Neural progenitor cell (in vitro differentiated cells): ENCODE data around the gene ATP10D. TPM values are rescaled to one million over a fixed set of nuclear protein-coding genes. Genes with fewer than 3 reads are reported as not detected.

ENCODE experiments used
- DNase-seq: peaks from one replicate; pipeline ENCODE4 v3.0.0-alpha.2; 2016; ENCODE audit warnings: low spot score
- H2AFZ ChIP-seq: fragments of 200-600 bp; sonication (generic); replicated peaks from 2 replicates; pipeline ENCODE4 v1.6.1; 2016; ENCODE audit warnings: antibody characterized with exemption
- H3F3A ChIP-seq: fragments of 200-600 bp; sonication (generic); 2 replicates; pipeline ENCODE4 v1.6.1; 2016; ENCODE audit warnings: antibody characterized with exemption, low read depth
- H3K27ac ChIP-seq: fragments of 200-600 bp; sonication (generic); 2 replicates; pipeline ENCODE4 v1.5.1; 2016; ENCODE audit warnings: mild to moderate bottlenecking
- H3K27me3 ChIP-seq: fragments of 200-600 bp; sonication (generic); 2 replicates; pipeline ENCODE4 v1.6.1; 2016; ENCODE audit warnings: mild to moderate bottlenecking, moderate library complexity
- H3K36me3 ChIP-seq: fragments of 200-600 bp; sonication (generic); 2 replicates; pipeline ENCODE4 v1.5.1; 2016
- H3K4me1 ChIP-seq: fragments of 200-600 bp; sonication (generic); 2 replicates; pipeline ENCODE4 v1.6.1; 2016; ENCODE audit warnings: mixed run types
- H3K4me2 ChIP-seq: fragments of 200-600 bp; sonication (generic); 2 replicates; pipeline ENCODE4 v1.6.1; 2016
- H3K4me3 ChIP-seq: fragments of 200-600 bp; sonication (generic); 2 replicates; pipeline ENCODE4 v1.5.1; 2016
- H3K79me2 ChIP-seq: fragments of 200-600 bp; sonication (generic); 2 replicates; pipeline ENCODE4 v1.6.1; 2016; ENCODE audit warnings: low read depth
- H3K9ac ChIP-seq: fragments of 200-600 bp; sonication (generic); 2 replicates; pipeline ENCODE4 v1.6.1; 2016
- H3K9me3 ChIP-seq: fragments of 200-600 bp; sonication (generic); 2 replicates; pipeline ENCODE4 v1.5.1; 2016; ENCODE audit warnings: low read depth
- H4K20me1 ChIP-seq: fragments of 200-600 bp; sonication (generic); 2 replicates; pipeline ENCODE4 v1.6.1; 2016; ENCODE audit warnings: low read depth
- H3K27ac Mint-ChIP-seq: 3 replicates; pipeline ENCODE4 v1.8.0; 2021; ENCODE audit warnings: mixed read lengths
- H3K27me3 Mint-ChIP-seq: 2 replicates; pipeline ENCODE4 v1.8.0; 2022; ENCODE audit warnings: low read depth, mild to moderate bottlenecking, inconsistent platforms, moderate library complexity, mixed read lengths; ENCODE audit not compliant: insufficient read depth
- H3K36me3 Mint-ChIP-seq: 3 replicates; pipeline ENCODE4 v1.8.0; 2021; ENCODE audit warnings: mixed read lengths
- H3K4me1 Mint-ChIP-seq: 3 replicates; pipeline ENCODE4 v1.8.0; 2021; ENCODE audit warnings: mixed read lengths
- H3K4me3 Mint-ChIP-seq: 3 replicates; pipeline ENCODE4 v1.8.0; 2021; ENCODE audit warnings: mild to moderate bottlenecking, moderate library complexity, mixed read lengths
- H3K9me3 Mint-ChIP-seq: 3 replicates; pipeline ENCODE4 v1.8.0; 2020; ENCODE audit warnings: mixed read lengths
- EZH2 ChIP-seq: fragments of 200-600 bp; sonication (generic); IDR thresholded peaks from 2 replicates; pipeline ENCODE4 v1.6.1; 2017; ENCODE audit warnings: antibody characterized with exemption, mild to moderate bottlenecking, moderate library complexity
- EZH2phosphoT487 ChIP-seq: fragments of 200-600 bp; sonication (generic); IDR thresholded peaks from 2 replicates; pipeline ENCODE4 v1.6.1; 2017; ENCODE audit warnings: antibody characterized with exemption
- total RNA-seq: library from RNA; depleted of rRNA; stranded (reverse); fragments of >200 nt; gene quantifications from 2 replicates; pipeline ENCODE4 v1.2.3, GENCODE V29; 2015; ENCODE audit warnings: low replicate concordance
- TF ChIP-seq, protein P1 (sequence below): fragments of 200-600 bp; sonication (generic); IDR thresholded peaks from 2 replicates; pipeline ENCODE4 v1.5.1; 2017; ENCODE audit warnings: antibody characterized with exemption, mild to moderate bottlenecking

The ATP10D gene
- total RNA-seq, 1 donor from 2014 or later: 8.1 TPM

DNA sequence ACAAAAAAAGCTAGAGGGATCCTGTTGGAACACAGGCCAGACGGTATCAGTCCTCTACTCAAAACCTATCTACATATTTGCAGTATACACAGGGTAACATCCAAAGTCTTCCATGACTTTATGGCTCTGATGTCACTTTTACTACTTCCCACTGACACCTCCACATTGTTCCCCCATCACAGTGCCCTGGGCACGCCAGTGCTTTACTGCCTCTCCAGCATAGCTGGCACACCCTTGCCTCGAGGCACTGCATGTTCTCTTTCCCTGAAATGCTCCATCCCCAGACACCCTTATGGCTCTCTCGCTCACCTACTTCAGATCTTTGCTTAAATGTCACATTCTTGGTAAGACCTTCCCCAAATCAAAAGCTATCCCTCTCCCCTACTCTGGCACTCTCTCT lies 6.3 kb upstream of the ATP10D start:
- Mint-ChIP-seq H3K36me3 (no peaks in the 10 kb centered on the region), H3K27me3 (no peaks in the 10 kb centered on the region), H3K9me3 (no peaks in the 10 kb centered on the region), H3K27ac (no peak overlapping the region), H3K4me1 (peaks cover 8% of the 10 kb centered on the region), H3K4me3 (no peak overlapping the region)
- Histone ChIP-seq H3K9ac (no peak overlapping the region), H3F3A (no peaks in the 10 kb centered on the region), H2AFZ (no peak overlapping the region), H4K20me1 (no peaks in the 10 kb centered on the region), H3K79me2 (no peaks in the 10 kb centered on the region), H3K4me1 (no peaks in the 10 kb centered on the region), H3K27ac (no peak overlapping the region), H3K4me3 (no peak overlapping the region), H3K36me3 (no peaks in the 10 kb centered on the region), H3K27me3 (no peaks in the 10 kb centered on the region), H3K9me3 (no peaks in the 10 kb centered on the region), H3K4me2 (no peak overlapping the region)
- no peak for DNase-seq
- TF ChIP-seq, protein P1, sequence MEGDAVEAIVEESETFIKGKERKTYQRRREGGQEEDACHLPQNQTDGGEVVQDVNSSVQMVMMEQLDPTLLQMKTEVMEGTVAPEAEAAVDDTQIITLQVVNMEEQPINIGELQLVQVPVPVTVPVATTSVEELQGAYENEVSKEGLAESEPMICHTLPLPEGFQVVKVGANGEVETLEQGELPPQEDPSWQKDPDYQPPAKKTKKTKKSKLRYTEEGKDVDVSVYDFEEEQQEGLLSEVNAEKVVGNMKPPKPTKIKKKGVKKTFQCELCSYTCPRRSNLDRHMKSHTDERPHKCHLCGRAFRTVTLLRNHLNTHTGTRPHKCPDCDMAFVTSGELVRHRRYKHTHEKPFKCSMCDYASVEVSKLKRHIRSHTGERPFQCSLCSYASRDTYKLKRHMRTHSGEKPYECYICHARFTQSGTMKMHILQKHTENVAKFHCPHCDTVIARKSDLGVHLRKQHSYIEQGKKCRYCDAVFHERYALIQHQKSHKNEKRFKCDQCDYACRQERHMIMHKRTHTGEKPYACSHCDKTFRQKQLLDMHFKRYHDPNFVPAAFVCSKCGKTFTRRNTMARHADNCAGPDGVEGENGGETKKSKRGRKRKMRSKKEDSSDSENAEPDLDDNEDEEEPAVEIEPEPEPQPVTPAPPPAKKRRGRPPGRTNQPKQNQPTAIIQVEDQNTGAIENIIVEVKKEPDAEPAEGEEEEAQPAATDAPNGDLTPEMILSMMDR: no peak
- TF ChIP-seq EZH2phosphoT487 (no peak), EZH2 (no peak)

DNA sequence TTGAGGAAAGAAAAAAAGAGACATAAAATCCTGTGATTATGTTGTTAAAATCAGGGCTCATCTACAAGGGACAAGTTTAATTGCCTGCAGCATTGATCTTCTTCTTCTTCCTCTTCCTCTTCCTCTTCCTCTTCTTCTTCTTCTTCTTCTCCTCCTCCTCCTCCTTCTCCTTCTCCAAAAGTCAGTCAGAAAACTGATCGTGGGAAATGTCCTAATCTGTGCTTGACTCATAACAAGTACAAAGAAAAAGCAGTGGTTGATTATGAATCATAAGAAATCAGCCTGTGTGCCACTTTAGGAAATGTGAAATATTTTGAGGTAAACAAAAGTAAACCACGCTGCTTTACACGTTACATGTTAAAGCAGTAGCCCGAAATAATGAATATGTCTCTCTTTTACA lies 2.7 kb upstream of the ATP10D start:
- no peak overlapping the region for H2AFZ ChIP-seq
- H3K27ac ChIP-seq: no peak overlapping the region
- H3K4me3 ChIP-seq: no peak overlapping the region
- H3F3A ChIP-seq: no peaks in the 10 kb centered on the region
- Mint-ChIP-seq H3K27ac (no peak overlapping the region), H3K9me3 (no peaks in the 10 kb centered on the region), H3K4me1 (peaks cover 8% of the 10 kb centered on the region), H3K4me3 (no peak overlapping the region), H3K36me3 (no peaks in the 10 kb centered on the region), H3K27me3 (no peaks in the 10 kb centered on the region)
- no peak for DNase-seq
- H3K27me3 ChIP-seq: peaks cover 11% of the 10 kb centered on the region
- no peaks in the 10 kb centered on the region for H4K20me1 ChIP-seq
- no peak overlapping the region for H3K4me2 ChIP-seq
- TF ChIP-seq EZH2 (no peak), EZH2phosphoT487 (no peak)
- TF ChIP-seq, protein P1: no peak
- H3K79me2 ChIP-seq: no peaks in the 10 kb centered on the region
- H3K36me3 ChIP-seq: no peaks in the 10 kb centered on the region
- H3K9me3 ChIP-seq: no peaks in the 10 kb centered on the region
- H3K9ac ChIP-seq: no peak overlapping the region
- H3K4me1 ChIP-seq: peaks cover 6% of the 10 kb centered on the region

GRCh38 chr4:47483745-47484144 lies 1.3 kb upstream of the ATP10D start:
- no peak overlapping the region for H3K4me2 ChIP-seq
- peaks cover 11% of the 10 kb centered on the region for H3K27me3 ChIP-seq
- H3F3A ChIP-seq: no peaks in the 10 kb centered on the region
- Mint-ChIP-seq H3K9me3 (peaks cover 3% of the 10 kb centered on the region), H3K4me3 (no peak overlapping the region), H3K27me3 (no peaks in the 10 kb centered on the region), H3K27ac (no peak overlapping the region), H3K36me3 (no peaks in the 10 kb centered on the region), H3K4me1 (peaks cover 8% of the 10 kb centered on the region)
- H4K20me1 ChIP-seq: no peaks in the 10 kb centered on the region
- H3K27ac ChIP-seq: no peak overlapping the region
- no peaks in the 10 kb centered on the region for H3K9me3 ChIP-seq
- H3K4me1 ChIP-seq: peaks cover 6% of the 10 kb centered on the region
- DNase-seq: peak; percentile 13
- peak overlapping the region; percentile 52 for H2AFZ ChIP-seq
- H3K36me3 ChIP-seq: no peaks in the 10 kb centered on the region
- H3K79me2 ChIP-seq: no peaks in the 10 kb centered on the region
- TF ChIP-seq EZH2phosphoT487 (no peak), EZH2 (no peak)
- TF ChIP-seq, protein P1: no peak
- no peak overlapping the region for H3K9ac ChIP-seq
- no peak overlapping the region for H3K4me3 ChIP-seq

- Mint-ChIP-seq H3K36me3 (no peaks in the 10 kb centered on the region), H3K4me3 (peak overlapping the region; percentile 91)
- DNase-seq: no peak
Measured at GRCh38 chr4:47484168-47484567, 907 bp upstream of the ATP10D start.

More at GRCh38 chr4:47484168-47484567, 907 bp upstream of the ATP10D start:
- Histone ChIP-seq H3K4me1 (peaks cover 6% of the 10 kb centered on the region), H2AFZ (peak overlapping the region; percentile 52), H3F3A (no peaks in the 10 kb centered on the region), H3K79me2 (no peaks in the 10 kb centered on the region), H3K27ac (no peak overlapping the region), H3K36me3 (no peaks in the 10 kb centered on the region), H3K4me3 (no peak overlapping the region), H3K9me3 (no peaks in the 10 kb centered on the region), H3K9ac (no peak overlapping the region), H3K4me2 (no peak overlapping the region), H3K27me3 (peaks cover 11% of the 10 kb centered on the region), H4K20me1 (no peaks in the 10 kb centered on the region)
- no peaks in the 10 kb centered on the region for H3K27me3 Mint-ChIP-seq
- TF ChIP-seq EZH2phosphoT487 (no peak), EZH2 (no peak)
- TF ChIP-seq, protein P1: no peak
- peaks cover 5% of the 10 kb centered on the region for H3K9me3 Mint-ChIP-seq
- H3K27ac Mint-ChIP-seq: no peak overlapping the region
- H3K4me1 Mint-ChIP-seq: peaks cover 8% of the 10 kb centered on the region
